GM12801 (cell line): ENCODE results near the gene CCR5.

ENCODE experiments used
- TF ChIP-seq, protein P1 (sequence below): IDR thresholded peaks from one replicate; pipeline ENCODE4 v1.5.1; 2011; ENCODE audit warnings: control low read depth; ENCODE audit not compliant: insufficient read length; ENCODE audit errors: extremely low read depth

The CCR5 gene

DNA sequence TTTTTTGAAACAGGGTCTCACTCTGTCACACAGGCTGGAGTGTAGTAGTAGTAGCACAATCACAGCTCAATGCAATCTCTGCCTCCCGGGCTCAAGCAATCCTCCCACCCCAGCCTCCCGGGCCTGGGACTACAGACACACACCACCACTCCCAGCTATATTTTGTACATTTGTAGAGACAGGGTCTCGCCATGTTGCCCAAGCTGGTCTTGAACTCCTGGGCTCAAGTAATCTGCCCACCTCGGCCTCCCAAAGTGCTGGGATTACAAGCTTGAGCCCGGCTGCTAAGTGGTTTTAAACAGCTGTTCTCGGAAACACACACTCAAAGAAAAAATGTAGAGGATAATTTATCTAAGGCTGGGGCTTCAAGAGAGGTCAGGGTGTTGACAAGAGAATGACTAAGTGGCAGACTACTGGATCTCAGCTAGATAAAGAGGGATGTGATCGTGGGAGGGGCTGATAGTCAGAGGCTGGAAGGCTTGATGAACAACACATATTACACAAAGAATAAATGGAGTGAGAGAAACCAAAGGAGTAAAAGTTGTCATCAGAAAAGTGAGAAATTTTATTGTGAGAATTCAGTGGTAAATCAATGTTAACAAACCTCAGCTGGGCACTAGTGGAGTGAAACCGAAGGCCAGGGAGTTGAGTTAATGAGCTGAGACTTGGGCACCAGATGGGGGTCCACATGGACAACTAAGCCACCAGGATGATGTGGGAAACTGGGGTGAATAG is 29.4 kb downstream of the CCR5 start:
- TF ChIP-seq, protein P1, sequence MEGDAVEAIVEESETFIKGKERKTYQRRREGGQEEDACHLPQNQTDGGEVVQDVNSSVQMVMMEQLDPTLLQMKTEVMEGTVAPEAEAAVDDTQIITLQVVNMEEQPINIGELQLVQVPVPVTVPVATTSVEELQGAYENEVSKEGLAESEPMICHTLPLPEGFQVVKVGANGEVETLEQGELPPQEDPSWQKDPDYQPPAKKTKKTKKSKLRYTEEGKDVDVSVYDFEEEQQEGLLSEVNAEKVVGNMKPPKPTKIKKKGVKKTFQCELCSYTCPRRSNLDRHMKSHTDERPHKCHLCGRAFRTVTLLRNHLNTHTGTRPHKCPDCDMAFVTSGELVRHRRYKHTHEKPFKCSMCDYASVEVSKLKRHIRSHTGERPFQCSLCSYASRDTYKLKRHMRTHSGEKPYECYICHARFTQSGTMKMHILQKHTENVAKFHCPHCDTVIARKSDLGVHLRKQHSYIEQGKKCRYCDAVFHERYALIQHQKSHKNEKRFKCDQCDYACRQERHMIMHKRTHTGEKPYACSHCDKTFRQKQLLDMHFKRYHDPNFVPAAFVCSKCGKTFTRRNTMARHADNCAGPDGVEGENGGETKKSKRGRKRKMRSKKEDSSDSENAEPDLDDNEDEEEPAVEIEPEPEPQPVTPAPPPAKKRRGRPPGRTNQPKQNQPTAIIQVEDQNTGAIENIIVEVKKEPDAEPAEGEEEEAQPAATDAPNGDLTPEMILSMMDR = no peak

DNA sequence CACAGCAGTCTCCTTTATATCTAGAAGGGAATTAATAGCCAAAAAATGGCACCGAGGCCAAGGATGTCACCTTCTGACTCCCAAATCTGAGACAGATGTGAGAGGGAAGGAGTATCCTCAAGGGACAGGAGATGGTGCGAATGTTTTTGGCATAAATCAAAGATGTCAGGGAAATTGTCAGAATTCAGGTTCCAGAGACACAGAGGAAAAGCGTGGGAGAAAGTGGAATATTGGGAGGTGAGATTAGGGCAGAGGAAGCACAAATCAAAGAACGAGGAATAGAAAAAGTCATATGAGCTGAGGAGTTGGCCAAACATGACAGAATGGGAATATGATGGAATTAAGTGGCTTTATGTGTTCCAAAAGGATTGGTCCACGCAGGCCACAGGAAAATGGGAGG is 30.1 kb downstream of the CCR5 start:
- TF ChIP-seq, protein P1 = no peak

DNA sequence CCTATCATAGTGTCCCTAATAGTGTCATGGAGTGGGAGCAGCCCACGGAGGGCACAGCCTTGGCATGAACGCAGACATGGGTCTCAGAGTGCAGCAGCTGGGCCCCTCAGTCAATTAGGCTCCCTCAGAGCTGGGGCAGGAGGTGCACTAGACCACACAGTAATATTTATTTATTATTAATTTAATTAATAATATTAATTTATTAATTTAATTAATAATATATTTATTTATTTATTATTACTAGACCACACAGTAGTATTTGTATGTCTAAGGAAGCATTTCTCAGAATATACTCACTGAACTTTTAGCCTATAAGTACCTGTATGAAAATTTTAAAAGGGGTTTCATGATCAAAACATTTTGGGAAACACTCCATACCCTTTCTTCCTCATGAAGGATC is 30.8 kb downstream of the CCR5 start:
- TF ChIP-seq, protein P1 = no peak

DNA sequence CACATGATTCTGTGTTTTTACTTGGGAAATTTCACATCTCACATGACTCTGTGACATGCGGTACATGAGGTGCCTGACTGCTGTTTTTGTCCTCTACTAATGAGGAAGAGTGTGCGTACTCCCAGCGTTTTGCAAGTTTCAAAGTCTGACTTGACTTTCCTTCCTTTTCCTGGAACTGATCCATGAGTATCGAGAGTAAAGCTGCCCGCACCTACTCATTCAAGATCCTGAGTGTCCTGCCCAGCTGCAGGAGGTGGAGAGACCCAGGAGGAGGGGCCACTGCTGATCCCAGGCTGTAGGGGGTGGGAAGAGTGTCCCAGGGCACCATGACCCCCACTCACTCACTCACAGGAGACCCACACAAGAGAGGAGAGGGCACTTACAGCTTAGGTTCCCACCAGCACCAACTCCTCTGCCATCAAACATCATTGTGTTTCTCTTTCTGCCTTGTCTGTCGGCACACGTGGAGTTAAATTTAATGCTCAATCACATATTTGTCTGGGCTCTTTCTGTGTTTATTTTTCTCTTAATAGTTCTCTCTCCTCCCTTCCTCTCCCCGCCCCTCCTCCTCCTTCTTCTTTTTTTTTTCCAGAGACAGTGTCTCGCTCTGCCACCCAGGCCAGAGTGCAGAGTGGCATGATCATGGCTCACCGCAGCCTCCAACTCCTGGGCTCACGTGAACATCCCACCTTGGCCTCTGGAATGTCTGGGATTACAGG is 34.7 kb downstream of the CCR5 start:
- TF ChIP-seq, protein P1 = no peak

DNA sequence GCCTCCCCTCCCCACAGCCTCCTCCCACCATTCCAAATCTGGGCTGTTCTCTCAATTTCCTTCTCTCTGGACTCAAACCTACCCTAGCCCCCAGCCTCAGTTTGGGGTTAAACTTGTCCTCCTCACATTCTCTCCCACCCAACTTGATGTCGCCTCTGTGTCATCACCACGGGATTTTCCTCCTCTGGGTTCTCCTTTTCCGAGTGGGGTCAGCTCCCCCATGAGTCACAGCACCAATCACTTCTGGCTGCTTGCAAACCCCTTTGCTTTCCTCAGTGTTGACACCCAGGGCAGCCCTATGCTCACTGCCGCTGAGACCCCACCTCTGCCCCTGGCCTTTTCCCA is 35.7 kb downstream of the CCR5 start:
- TF ChIP-seq, protein P1 = no peak

DNA sequence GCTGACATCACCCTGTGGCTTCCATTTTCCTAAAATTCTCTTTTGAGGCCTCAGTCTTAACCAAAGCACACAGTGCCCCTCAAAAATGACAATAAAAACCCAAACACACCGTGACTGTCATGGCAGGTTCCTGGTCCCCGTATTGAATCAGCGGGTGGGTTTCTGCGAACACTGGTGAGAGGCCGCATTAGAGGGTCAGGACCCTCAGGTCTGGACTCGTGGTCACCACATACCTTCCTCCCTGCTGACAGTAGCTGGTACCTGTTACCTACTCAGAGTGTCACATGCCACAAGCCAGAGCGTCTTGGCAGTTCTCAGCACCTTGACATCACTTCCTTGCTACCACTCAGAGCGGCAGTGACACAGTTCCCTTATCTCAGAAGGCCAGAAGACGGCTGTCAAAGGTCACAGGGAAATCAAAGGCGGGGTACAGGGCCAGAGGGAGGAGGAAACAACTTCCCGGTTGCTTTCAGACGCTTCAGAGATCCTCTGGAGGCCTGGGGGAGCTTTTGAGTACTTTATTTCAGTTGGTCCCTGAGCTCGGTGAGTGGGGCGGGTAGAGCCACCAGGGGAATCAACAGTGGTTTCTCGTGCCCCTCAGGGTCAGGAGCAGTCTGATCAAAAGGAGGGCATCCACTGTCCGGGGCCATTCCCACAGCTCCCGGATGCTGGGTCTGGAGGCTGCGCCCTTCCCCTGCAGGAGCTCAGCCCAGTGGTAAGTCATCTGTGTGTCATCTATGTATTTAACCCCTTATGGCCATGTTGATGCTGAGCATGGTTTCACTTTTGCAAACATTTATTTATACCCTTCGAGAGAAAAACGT is 36.3 kb downstream of the CCR5 start, which contains the start of the genes CCR5AS and CCRL2:
CCR5AS (minus strand) TSS at position 279 of the 824 bp plus-strand sequence.
CCRL2 (plus strand) TSS at position 472 of the 824 bp plus-strand sequence. CDS start 821 bp downstream, outside the sequence.
- TF ChIP-seq, protein P1 = no peak

DNA sequence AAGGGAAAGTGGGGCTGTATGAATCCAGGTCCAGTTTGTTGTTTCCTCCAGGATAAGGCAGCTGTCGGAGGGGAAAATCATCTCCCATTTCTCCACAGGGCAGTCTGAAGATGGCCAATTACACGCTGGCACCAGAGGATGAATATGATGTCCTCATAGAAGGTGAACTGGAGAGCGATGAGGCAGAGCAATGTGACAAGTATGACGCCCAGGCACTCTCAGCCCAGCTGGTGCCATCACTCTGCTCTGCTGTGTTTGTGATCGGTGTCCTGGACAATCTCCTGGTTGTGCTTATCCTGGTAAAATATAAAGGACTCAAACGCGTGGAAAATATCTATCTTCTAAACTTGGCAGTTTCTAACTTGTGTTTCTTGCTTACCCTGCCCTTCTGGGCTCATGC is 37.2 kb downstream of the CCR5 start:
- TF ChIP-seq, protein P1 = no peak
